IMR-90 (cell line): ENCODE measurements around the gene SLC4A2. TPM values are rescaled to one million over a fixed set of nuclear protein-coding genes. Genes with fewer than 3 reads are reported as not detected.

Experiments
- ATAC-seq: fragments of 200-7000 bp; cut with Tn5 transposase; 2 replicates; pipeline ENCODE4 v1.9.1; 2020; ENCODE audit warnings: low read depth, mild to moderate bottlenecking, moderate library complexity
- BruUV-seq: library from RNA; stranded (reverse); fragments of 400-500 nt; replicated peaks from 2 replicates; lab custom pipeline; 2021; lab: Mats Ljungman, UMichigan
- CTCF ChIA-PET: fragments of 300-600 bp; formaldehyde crosslinking; extraction: SDS; loops from one replicate; lab custom pipeline; 2021; ENCODE audit warnings: antibody characterized with exemption; lab: Yijun Ruan, JAX
- POLR2A ChIA-PET: fragments of 300-600 bp; sonication (Branson Sonifier 250); formaldehyde crosslinking; loops from one replicate; lab custom pipeline; 2022; ENCODE audit warnings: antibody characterized with exemption; ENCODE audit not compliant: unreplicated experiment; lab: Charles Lee
- DNase-seq: peaks from one replicate; pipeline ENCODE4 v3.0.0; 2013
- H2AFZ ChIP-seq: replicated peaks from 2 replicates; pipeline ENCODE3; 2013; ENCODE audit warnings: low read length, mild to moderate bottlenecking; ENCODE audit not compliant: poor library complexity
- H2AK5ac ChIP-seq: 2 replicates; pipeline ENCODE4 v1.6.1; 2013; ENCODE audit warnings: low read depth, low read length, inconsistent platforms
- H2AK9ac ChIP-seq: replicated peaks from 2 replicates; pipeline ENCODE3; 2013; ENCODE audit warnings: mild to moderate bottlenecking, low read depth, low read length, moderate library complexity; ENCODE audit not compliant: poor library complexity
- H2BK120ac ChIP-seq: 2 replicates; pipeline ENCODE4 v1.6.1; 2013; ENCODE audit warnings: low read depth, low read length, inconsistent platforms
- H2BK15ac ChIP-seq: 3 replicates; pipeline ENCODE4 v1.6.1; 2013; ENCODE audit warnings: low read depth, low read length, inconsistent platforms
- H2BK20ac ChIP-seq: 2 replicates; pipeline ENCODE4 v1.6.1; 2013; ENCODE audit warnings: low read depth, mild to moderate bottlenecking, inconsistent platforms, low read length, moderate library complexity
- H2BK5ac ChIP-seq: 2 replicates; pipeline ENCODE4 v1.6.1; 2013; ENCODE audit warnings: mild to moderate bottlenecking, low read depth, low read length, inconsistent platforms; ENCODE audit not compliant: poor library complexity, severe bottlenecking
- H3K14ac ChIP-seq: replicated peaks from 2 replicates; pipeline ENCODE4 v1.6.1; 2013; ENCODE audit warnings: low read depth, low read length, inconsistent platforms
- H3K18ac ChIP-seq: 2 replicates; pipeline ENCODE4 v1.6.1; 2013; ENCODE audit warnings: low read depth, low read length, control low read depth
- H3K23ac ChIP-seq: 2 replicates; pipeline ENCODE4 v1.6.1; 2013; ENCODE audit warnings: low read depth, low read length, inconsistent platforms
- H3K27ac ChIP-seq: 2 replicates; pipeline ENCODE4 v1.5.1; 2013; ENCODE audit warnings: mild to moderate bottlenecking, control low read depth, low read length; ENCODE audit not compliant: insufficient read depth
- H3K27me3 ChIP-seq: 2 replicates; pipeline ENCODE4 v1.6.1; 2013; ENCODE audit warnings: low read length; ENCODE audit not compliant: control insufficient read depth, insufficient read depth
- H3K36me3 ChIP-seq: 2 replicates; pipeline ENCODE4 v1.6.1; 2013; ENCODE audit warnings: low read length, mixed read lengths; ENCODE audit not compliant: control insufficient read depth, insufficient read depth
- H3K4ac ChIP-seq: 2 replicates; pipeline ENCODE4 v1.6.1; 2013; ENCODE audit warnings: low read depth, low read length, inconsistent platforms
- H3K4me1 ChIP-seq: 2 replicates; pipeline ENCODE4 v1.6.1; 2013; ENCODE audit warnings: low read length, mixed read lengths; ENCODE audit not compliant: control insufficient read depth, insufficient read depth
- H3K4me2 ChIP-seq: 2 replicates; pipeline ENCODE4 v1.6.1; 2013; ENCODE audit warnings: low read depth, mild to moderate bottlenecking, control low read depth, low read length, moderate library complexity
- H3K4me3 ChIP-seq: 2 replicates; pipeline ENCODE4 v1.5.1; 2013; ENCODE audit warnings: low read depth, mild to moderate bottlenecking, control low read depth, low read length, moderate library complexity; ENCODE audit not compliant: insufficient read depth
- H3K56ac ChIP-seq: 2 replicates; pipeline ENCODE4 v1.6.1; 2013; ENCODE audit warnings: low read length, inconsistent platforms; ENCODE audit not compliant: insufficient read depth; ENCODE audit errors: extremely low read depth
- H3K79me1 ChIP-seq, 2 experiments: 2 replicates each; pipeline ENCODE4 v1.6.1; 2013; ENCODE audit warnings: low read length in 2 of 2, inconsistent platforms in 1 of 2, low read depth in 1 of 2
- H3K9ac ChIP-seq: 2 replicates; pipeline ENCODE4 v1.6.1; 2013; ENCODE audit warnings: low read depth, low read length, control low read depth
- H3K9me1 ChIP-seq: 2 replicates; pipeline ENCODE4 v1.6.1; 2013; ENCODE audit warnings: low read length, inconsistent platforms; ENCODE audit not compliant: insufficient read depth
- H3K9me3 ChIP-seq: 2 replicates; pipeline ENCODE4 v1.6.1; 2013; ENCODE audit warnings: low read length; ENCODE audit not compliant: control insufficient read depth, insufficient read depth
- H4K20me1 ChIP-seq: 2 replicates; pipeline ENCODE4 v1.6.1; 2013; ENCODE audit warnings: low read length, inconsistent platforms; ENCODE audit not compliant: insufficient read depth
- H4K5ac ChIP-seq: 2 replicates; pipeline ENCODE4 v1.6.1; 2013; ENCODE audit warnings: mild to moderate bottlenecking, low read depth, low read length, control low read depth
- H4K8ac ChIP-seq, 2 experiments: 2 replicates each; pipeline ENCODE4 v1.6.1; 2013; ENCODE audit warnings: low read depth in 2 of 2, low read length in 2 of 2, control low read depth in 1 of 2, inconsistent platforms in 1 of 2
- H4K91ac ChIP-seq: 2 replicates; pipeline ENCODE4 v1.6.1; 2013; ENCODE audit warnings: low read depth, low read length, inconsistent platforms; ENCODE audit not compliant: insufficient read depth
- BHLHE40 ChIP-seq: fragments of 150-350 bp; IDR thresholded peaks from 2 replicates; pipeline ENCODE4 v1.6.1; 2016; ENCODE audit warnings: mild to moderate bottlenecking, low read depth, low read length
- CEBPB ChIP-seq: IDR thresholded peaks from 2 replicates; pipeline ENCODE4 v1.6.1; 2012; ENCODE audit warnings: low read depth, low read length, improper control_type of control experiment
- CHD1 ChIP-seq: IDR thresholded peaks from 2 replicates; pipeline ENCODE4 v1.6.1; 2012; ENCODE audit warnings: low read depth, low read length, improper control_type of control experiment
- FOS ChIP-seq: fragments of 150-350 bp; IDR thresholded peaks from 2 replicates; pipeline ENCODE4 v1.6.1; 2016; ENCODE audit warnings: low read depth, low read length
- MAFK ChIP-seq: IDR thresholded peaks from 2 replicates; pipeline ENCODE4 v1.6.1; 2012; ENCODE audit warnings: low read depth, low read length, improper control_type of control experiment
- MAZ ChIP-seq: IDR thresholded peaks from 2 replicates; pipeline ENCODE4 v1.6.1; 2012; ENCODE audit warnings: low read depth, mild to moderate bottlenecking, low read length, improper control_type of control experiment, moderate library complexity, borderline replicate concordance
- MXI1 ChIP-seq: IDR thresholded peaks from 2 replicates; pipeline ENCODE4 v1.6.1; 2012; ENCODE audit warnings: low read depth, mild to moderate bottlenecking, low read length, moderate library complexity, borderline replicate concordance
- NFE2L2 ChIP-seq: fragments of 150-350 bp; IDR thresholded peaks from 2 replicates; pipeline ENCODE4 v1.6.1; 2016; ENCODE audit warnings: low read depth, mild to moderate bottlenecking, low read length
- POLR2A ChIP-seq: IDR thresholded peaks from 2 replicates; pipeline ENCODE4 v1.6.1; 2012; ENCODE audit warnings: mild to moderate bottlenecking, low read depth, low read length
- RAD21 ChIP-seq: IDR thresholded peaks from 2 replicates; pipeline ENCODE4 v1.6.1; 2012; ENCODE audit warnings: low read length, improper control_type of control experiment
- RCOR1 ChIP-seq: IDR thresholded peaks from 2 replicates; pipeline ENCODE4 v1.6.1; 2012; ENCODE audit warnings: mild to moderate bottlenecking, low read length, improper control_type of control experiment; ENCODE audit not compliant: insufficient replicate concordance
- RFX5 ChIP-seq: IDR thresholded peaks from 2 replicates; pipeline ENCODE4 v1.8.0; 2012; ENCODE audit warnings: low read depth, mild to moderate bottlenecking, low read length, moderate library complexity
- SMC3 ChIP-seq: fragments of 150-350 bp; IDR thresholded peaks from 2 replicates; pipeline ENCODE4 v1.6.1; 2016; ENCODE audit warnings: low read depth, mild to moderate bottlenecking, antibody characterized with exemption, low read length, moderate library complexity
- WGBS, 2 experiments: methylation state at CpG; one replicate each; pipeline versions ENCODE4 v1.1.5 to v1.1.7; 2013; ENCODE audit warnings: missing lambda C conversion rate in 2 of 2; ENCODE audit not compliant: insufficient read length in 1 of 2; ENCODE audit errors: extremely low coverage in 2 of 2; 5-methylcytosine and 5-hydroxymethylcytosine counted together
- dilution Hi-C: fragments of 300-500 bp; cut with HindIII; formaldehyde crosslinking; loops from one replicate; pipeline ENCODE4 v1.14.3; 2018; ENCODE audit warnings: low sequenced_read_pairs; ENCODE audit not compliant: unreplicated experiment
- in situ Hi-C: fragments of 300-500 bp; cut with MboI; formaldehyde crosslinking; loops from 3 replicates; pipeline ENCODE4 v1.14.3; 2019; ENCODE audit warnings: low sequenced_read_pairs, inconsistent platforms, mixed read lengths
- intact Hi-C: fragments of 100-400 bp; cut with micrococcal nuclease; formaldehyde crosslinking; loops from 2 replicates; pipeline ENCODE4 v1.10.0; 2022
- polyA plus RNA-seq, 3 experiments: library from polyadenylated mRNA; depleted of rRNA; stranded (reverse); fragments of >200 nt; gene quantifications; 2 replicates each; pipeline ENCODE4 v1.2.3, GENCODE V29; 2012; ENCODE audit warnings: low replicate concordance in 1 of 3
- total RNA-seq: library from RNA; depleted of rRNA; stranded (reverse); fragments of >200 nt; gene quantifications from 2 replicates; pipeline ENCODE4 v1.2.3, GENCODE V29; 2012
- TF ChIP-seq, protein P1 (sequence below): fragments of 150-350 bp; IDR thresholded peaks from 2 replicates; pipeline ENCODE4 v1.6.1; 2017; ENCODE audit warnings: mild to moderate bottlenecking, antibody characterized with exemption, low read length, low read depth
- TF ChIP-seq, protein P2 (sequence below): conservative IDR thresholded peaks from 2 replicates; pipeline ENCODE4 v1.5.1; 2012; ENCODE audit warnings: mild to moderate bottlenecking, low read depth, low read length, improper control_type of control experiment

The SLC4A2 gene
- total and polyA plus RNA-seq, 2 of the 4 experiments (the other 2 are of a cell fraction): 29.6 to 91.0 TPM

DNA sequence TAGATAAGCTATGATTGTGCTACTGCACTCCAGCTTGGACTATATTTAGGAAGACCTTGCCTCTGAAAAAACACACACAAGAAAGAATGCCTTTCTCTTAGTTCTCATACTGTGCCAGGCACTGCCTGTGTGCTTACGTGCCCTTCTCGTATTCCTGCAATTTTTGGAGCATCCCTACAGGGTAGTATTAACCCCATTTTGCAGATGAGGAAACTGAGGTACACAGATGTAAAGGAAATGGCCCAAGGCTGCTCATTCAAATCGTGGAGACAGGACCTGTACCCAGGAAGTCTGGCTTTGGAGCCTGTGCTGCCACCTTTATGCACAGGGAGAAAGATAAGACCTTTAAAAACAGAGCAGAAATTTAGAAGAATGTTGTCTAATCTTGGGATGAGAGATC, 43.6 kb downstream of the SLC4A2 start:
- ChIA-PET CTCF (interaction anchor here (1.0 kb wide), 1 partner anchor 12 kb away, joined by 4 read pairs; no protein-coding TSS in a partner anchor), POLR2A (no interaction called here)
- Histone ChIP-seq H4K20me1 (peaks cover 82% of the 10 kb centered on the region), H2AK5ac (no peak overlapping the region), H3K79me1 (peaks cover 28 to 90% of the 10 kb centered on the region in 2 experiments), H3K14ac (no peak overlapping the region), H3K4me3 (no peak overlapping the region), H3K4me2 (no peak overlapping the region), H3K23ac (no peak overlapping the region), H3K9me3 (no peaks in the 10 kb centered on the region), H3K56ac (no peak overlapping the region), H2BK120ac (no peak overlapping the region), H4K5ac (no peak overlapping the region), H3K27me3 (no peaks in the 10 kb centered on the region), H2BK15ac (no peak overlapping the region), H2BK20ac (no peak overlapping the region), H2BK5ac (no peak overlapping the region), H3K27ac (no peak overlapping the region), H3K9ac (no peak overlapping the region), H2AK9ac (no peak overlapping the region), H3K4me1 (peaks cover 8% of the 10 kb centered on the region), H3K4ac (no peak overlapping the region), H2AFZ (no peak overlapping the region), H3K36me3 (peaks cover 6% of the 10 kb centered on the region), H3K9me1 (peaks cover 4% of the 10 kb centered on the region; the same call in 1 of the 2 replicates), H4K8ac (no peak overlapping the region), H4K91ac (no peak overlapping the region), H3K18ac (no peak overlapping the region)
- 100% methylated on average over 1 of the region's 3 CpGs; no CpG with 5 or more reads in 1 of the 2 experiments for WGBS, 2 experiments
- DNase-seq (no peak), ATAC-seq (no peak)
- dilution Hi-C loops (no loop called here), intact Hi-C loops (no loop called here), in situ Hi-C loops (loop anchor here (10.0 to 25.0 kb wide), 2 partner anchors 198 to 316 kb away; no protein-coding TSS in a partner anchor)
- TF ChIP-seq MXI1 (no peak), RCOR1 (no peak), RAD21 (no peak), NFE2L2 (no peak), RFX5 (no peak), SMC3 (no peak), MAZ (no peak), CEBPB (no peak), BHLHE40 (no peak), FOS (no peak), CHD1 (no peak), MAFK (no peak), POLR2A (no peak)
- TF ChIP-seq, protein P1, sequence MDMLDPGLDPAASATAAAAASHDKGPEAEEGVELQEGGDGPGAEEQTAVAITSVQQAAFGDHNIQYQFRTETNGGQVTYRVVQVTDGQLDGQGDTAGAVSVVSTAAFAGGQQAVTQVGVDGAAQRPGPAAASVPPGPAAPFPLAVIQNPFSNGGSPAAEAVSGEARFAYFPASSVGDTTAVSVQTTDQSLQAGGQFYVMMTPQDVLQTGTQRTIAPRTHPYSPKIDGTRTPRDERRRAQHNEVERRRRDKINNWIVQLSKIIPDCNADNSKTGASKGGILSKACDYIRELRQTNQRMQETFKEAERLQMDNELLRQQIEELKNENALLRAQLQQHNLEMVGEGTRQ: no peak
- TF ChIP-seq, protein P2, sequence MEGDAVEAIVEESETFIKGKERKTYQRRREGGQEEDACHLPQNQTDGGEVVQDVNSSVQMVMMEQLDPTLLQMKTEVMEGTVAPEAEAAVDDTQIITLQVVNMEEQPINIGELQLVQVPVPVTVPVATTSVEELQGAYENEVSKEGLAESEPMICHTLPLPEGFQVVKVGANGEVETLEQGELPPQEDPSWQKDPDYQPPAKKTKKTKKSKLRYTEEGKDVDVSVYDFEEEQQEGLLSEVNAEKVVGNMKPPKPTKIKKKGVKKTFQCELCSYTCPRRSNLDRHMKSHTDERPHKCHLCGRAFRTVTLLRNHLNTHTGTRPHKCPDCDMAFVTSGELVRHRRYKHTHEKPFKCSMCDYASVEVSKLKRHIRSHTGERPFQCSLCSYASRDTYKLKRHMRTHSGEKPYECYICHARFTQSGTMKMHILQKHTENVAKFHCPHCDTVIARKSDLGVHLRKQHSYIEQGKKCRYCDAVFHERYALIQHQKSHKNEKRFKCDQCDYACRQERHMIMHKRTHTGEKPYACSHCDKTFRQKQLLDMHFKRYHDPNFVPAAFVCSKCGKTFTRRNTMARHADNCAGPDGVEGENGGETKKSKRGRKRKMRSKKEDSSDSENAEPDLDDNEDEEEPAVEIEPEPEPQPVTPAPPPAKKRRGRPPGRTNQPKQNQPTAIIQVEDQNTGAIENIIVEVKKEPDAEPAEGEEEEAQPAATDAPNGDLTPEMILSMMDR: no peak
- BruUV-seq: no TSS peak
